GM23338 (cell line): ENCODE measurements around the gene RTN4RL2. TPM values are rescaled to one million over a fixed set of nuclear protein-coding genes. Genes with fewer than 3 reads are reported as not detected.

Experiments used
- ATAC-seq: fragments of 200-7000 bp; cut with Tn5 transposase; 3 replicates; pipeline ENCODE4 v1.9.1; 2020
- DNase-seq: peaks from one replicate; pipeline ENCODE4 v3.0.0-alpha.2; 2015; ENCODE audit warnings: low spot score
- H2AFZ ChIP-seq: fragments of 200-600 bp; sonication (generic); 2 replicates; pipeline ENCODE4 v1.8.0; 2016; ENCODE audit warnings: antibody characterized with exemption, mild to moderate bottlenecking, moderate library complexity
- H3F3A ChIP-seq: fragments of 200-600 bp; sonication (generic); replicated peaks from 2 replicates; pipeline ENCODE4 v1.8.0; 2017; ENCODE audit warnings: antibody characterized with exemption, mixed run types, low read depth
- H3K27ac ChIP-seq: fragments of 200-600 bp; sonication (generic); 2 replicates; pipeline ENCODE4 v1.6.1; 2016; ENCODE audit warnings: low read depth
- H3K27me3 ChIP-seq: fragments of 200-600 bp; sonication (generic); 2 replicates; pipeline ENCODE4 v1.8.0; 2016; ENCODE audit warnings: mild to moderate bottlenecking, mixed run types, moderate library complexity; ENCODE audit not compliant: insufficient read depth
- H3K36me3 ChIP-seq: fragments of 200-600 bp; sonication (generic); 2 replicates; pipeline ENCODE4 v1.8.0; 2016; ENCODE audit warnings: mild to moderate bottlenecking; ENCODE audit not compliant: insufficient read depth
- H3K4me1 ChIP-seq: fragments of 200-600 bp; sonication (generic); 2 replicates; pipeline ENCODE4 v1.8.0; 2016; ENCODE audit warnings: mild to moderate bottlenecking, moderate library complexity; ENCODE audit not compliant: insufficient read depth
- H3K4me2 ChIP-seq: fragments of 200-600 bp; sonication (generic); 2 replicates; pipeline ENCODE4 v1.7.1; 2017; ENCODE audit warnings: mixed run types
- H3K4me3 ChIP-seq: fragments of 200-600 bp; sonication (generic); 2 replicates; pipeline ENCODE4 v1.6.1; 2016; ENCODE audit warnings: mixed run types
- H3K79me2 ChIP-seq: fragments of 200-600 bp; sonication (generic); replicated peaks from 2 replicates; pipeline ENCODE4 v1.8.0; 2017; ENCODE audit warnings: mild to moderate bottlenecking; ENCODE audit not compliant: insufficient read depth
- H3K9me2 ChIP-seq: fragments of 200-600 bp; sonication (generic); 2 replicates; pipeline ENCODE4 v1.8.0; 2017; ENCODE audit not compliant: insufficient read depth
- H4K20me1 ChIP-seq: fragments of 200-600 bp; sonication (generic); replicated peaks from 2 replicates; pipeline ENCODE4 v1.8.0; 2017; ENCODE audit warnings: mild to moderate bottlenecking; ENCODE audit not compliant: insufficient read depth
- H3K27ac Mint-ChIP-seq: 2 replicates; pipeline ENCODE4 v1.8.0; 2020; ENCODE audit warnings: inconsistent platforms, mild to moderate bottlenecking, moderate library complexity, mixed read lengths
- H3K27me3 Mint-ChIP-seq: 3 replicates; pipeline ENCODE4 v1.8.0; 2022; ENCODE audit warnings: low read depth, mild to moderate bottlenecking, moderate library complexity, mixed read lengths, inconsistent platforms; ENCODE audit not compliant: insufficient read depth, poor library complexity
- H3K36me3 Mint-ChIP-seq: 3 replicates; pipeline ENCODE4 v1.8.0; 2021; ENCODE audit warnings: low read depth, mild to moderate bottlenecking, inconsistent platforms, moderate library complexity, mixed read lengths
- H3K4me1 Mint-ChIP-seq: 3 replicates; pipeline ENCODE4 v1.8.0; 2020; ENCODE audit warnings: mild to moderate bottlenecking, inconsistent platforms, mixed read lengths
- H3K4me3 Mint-ChIP-seq: 3 replicates; pipeline ENCODE4 v1.8.0; 2021; ENCODE audit warnings: moderate library complexity, mild to moderate bottlenecking, inconsistent platforms, mixed read lengths
- H3K9me3 Mint-ChIP-seq: 3 replicates; pipeline ENCODE4 v1.8.0; 2020; ENCODE audit warnings: moderate library complexity, mild to moderate bottlenecking, inconsistent platforms, mixed read lengths
- CREB1 ChIP-seq: fragments of 250-450 bp; sonication (Bioruptor Pico); IDR thresholded peaks from 2 replicates; pipeline ENCODE4 v1.5.0; 2020; ENCODE audit warnings: low read depth, mild to moderate bottlenecking, moderate library complexity
- ETS1 ChIP-seq: IDR thresholded peaks from 2 replicates; pipeline ENCODE4 v1.6.1; 2016; ENCODE audit warnings: antibody characterized with exemption
- EZH2 ChIP-seq: fragments of 200-600 bp; sonication (generic); IDR thresholded peaks from one replicate; pipeline ENCODE4 v1.8.0; 2017; ENCODE audit warnings: antibody characterized with exemption, mild to moderate bottlenecking, low read depth; ENCODE audit not compliant: unreplicated experiment
- EZH2phosphoT487 ChIP-seq: fragments of 200-600 bp; sonication (generic); IDR thresholded peaks from one replicate; pipeline ENCODE4 v1.8.1; 2018; ENCODE audit warnings: antibody characterized with exemption; ENCODE audit not compliant: unreplicated experiment
- JUNB ChIP-seq: IDR thresholded peaks from one replicate; pipeline ENCODE4 v1.6.1; 2016; ENCODE audit warnings: antibody characterized with exemption; ENCODE audit not compliant: unreplicated experiment
- NANOG ChIP-seq: IDR thresholded peaks from 2 replicates; pipeline ENCODE4 v1.6.1; 2016; ENCODE audit warnings: antibody characterized with exemption, borderline replicate concordance
- POLR2AphosphoS5 ChIP-seq: IDR thresholded peaks from 2 replicates; pipeline ENCODE4 v1.6.1; 2016; ENCODE audit warnings: antibody characterized with exemption, low read depth
- STAT1 ChIP-seq: IDR thresholded peaks from one replicate; pipeline ENCODE4 v1.6.1; 2016; ENCODE audit warnings: antibody characterized with exemption; ENCODE audit not compliant: unreplicated experiment
- ZNF114 ChIP-seq: fragments of 250-450 bp; sonication (Bioruptor Pico); IDR thresholded peaks from 2 replicates; pipeline ENCODE4 v1.5.0; 2020; ENCODE audit warnings: mild to moderate bottlenecking, moderate library complexity
- ZNF331 ChIP-seq: fragments of 250-450 bp; sonication (Bioruptor Pico); IDR thresholded peaks from 2 replicates; pipeline ENCODE4 v1.5.0; 2020; ENCODE audit warnings: low read depth, mild to moderate bottlenecking, moderate library complexity
- polyA plus RNA-seq: library from polyadenylated mRNA; unstranded; fragments of >200 nt; fragmentation: Nextera tagmentation; extraction: Ambion mirVana; gene quantifications from 2 replicates; pipeline ENCODE4 v1.2.1, GENCODE V29; 2016
- total RNA-seq: library from RNA; depleted of rRNA; stranded (reverse); fragments of >200 nt; shearing (Covaris generic); gene quantifications from 2 replicates; pipeline ENCODE4 v1.2.3, GENCODE V29; 2014
- TF ChIP-seq, protein P1 (sequence below): IDR thresholded peaks from one replicate; pipeline ENCODE4 v1.6.1; 2018; ENCODE audit warnings: antibody characterized with exemption; ENCODE audit not compliant: unreplicated experiment
- TF ChIP-seq, protein P2 (sequence below), 2 experiments: fragments of 200-600 bp in 1 of 2; sonication (generic) in 1 of 2; conservative IDR thresholded peaks; 2 replicates each; pipeline versions ENCODE4 v1.5.1 to v1.6.1; 2016 to 2017; ENCODE audit warnings: antibody characterized with exemption in 2 of 2, low read depth in 2 of 2, mild to moderate bottlenecking in 2 of 2, moderate library complexity in 1 of 2

Gene RTN4RL2
- total and polyA plus RNA-seq, 2 experiments from 2014 or later: 13.9 to 15.9 TPM

- no peaks in the 10 kb centered on the region for H3K4me1 ChIP-seq
- H4K20me1 ChIP-seq: no peaks in the 10 kb centered on the region; the same call in 1 of the 2 replicates
- no peak overlapping the region for H3K27ac ChIP-seq
- Mint-ChIP-seq H3K36me3 (peaks cover 75% of the 10 kb centered on the region), H3K9me3 (no peaks in the 10 kb centered on the region), H3K27me3 (no peaks in the 10 kb centered on the region), H3K4me1 (peaks cover 10% of the 10 kb centered on the region), H3K27ac (no peak overlapping the region), H3K4me3 (no peak overlapping the region)
- no peaks in the 10 kb centered on the region for H3K27me3 ChIP-seq
- ATAC-seq (no peak), DNase-seq (no peak)
- H3K79me2 ChIP-seq: no peaks in the 10 kb centered on the region
- TF ChIP-seq, protein P1, sequence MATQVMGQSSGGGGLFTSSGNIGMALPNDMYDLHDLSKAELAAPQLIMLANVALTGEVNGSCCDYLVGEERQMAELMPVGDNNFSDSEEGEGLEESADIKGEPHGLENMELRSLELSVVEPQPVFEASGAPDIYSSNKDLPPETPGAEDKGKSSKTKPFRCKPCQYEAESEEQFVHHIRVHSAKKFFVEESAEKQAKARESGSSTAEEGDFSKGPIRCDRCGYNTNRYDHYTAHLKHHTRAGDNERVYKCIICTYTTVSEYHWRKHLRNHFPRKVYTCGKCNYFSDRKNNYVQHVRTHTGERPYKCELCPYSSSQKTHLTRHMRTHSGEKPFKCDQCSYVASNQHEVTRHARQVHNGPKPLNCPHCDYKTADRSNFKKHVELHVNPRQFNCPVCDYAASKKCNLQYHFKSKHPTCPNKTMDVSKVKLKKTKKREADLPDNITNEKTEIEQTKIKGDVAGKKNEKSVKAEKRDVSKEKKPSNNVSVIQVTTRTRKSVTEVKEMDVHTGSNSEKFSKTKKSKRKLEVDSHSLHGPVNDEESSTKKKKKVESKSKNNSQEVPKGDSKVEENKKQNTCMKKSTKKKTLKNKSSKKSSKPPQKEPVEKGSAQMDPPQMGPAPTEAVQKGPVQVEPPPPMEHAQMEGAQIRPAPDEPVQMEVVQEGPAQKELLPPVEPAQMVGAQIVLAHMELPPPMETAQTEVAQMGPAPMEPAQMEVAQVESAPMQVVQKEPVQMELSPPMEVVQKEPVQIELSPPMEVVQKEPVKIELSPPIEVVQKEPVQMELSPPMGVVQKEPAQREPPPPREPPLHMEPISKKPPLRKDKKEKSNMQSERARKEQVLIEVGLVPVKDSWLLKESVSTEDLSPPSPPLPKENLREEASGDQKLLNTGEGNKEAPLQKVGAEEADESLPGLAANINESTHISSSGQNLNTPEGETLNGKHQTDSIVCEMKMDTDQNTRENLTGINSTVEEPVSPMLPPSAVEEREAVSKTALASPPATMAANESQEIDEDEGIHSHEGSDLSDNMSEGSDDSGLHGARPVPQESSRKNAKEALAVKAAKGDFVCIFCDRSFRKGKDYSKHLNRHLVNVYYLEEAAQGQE: no peak
- TF ChIP-seq EZH2: no peak
- no peak for TF ChIP-seq ZNF114 (CRISPR knock-in tag)
- no peak for TF ChIP-seq JUNB
- TF ChIP-seq CREB1: no peak
- no peak for TF ChIP-seq NANOG
- no peak for TF ChIP-seq ETS1
- H3K4me3 ChIP-seq: no peak overlapping the region
- no peaks in the 10 kb centered on the region for H3K9me2 ChIP-seq
- H3K36me3 ChIP-seq: peaks cover 13% of the 10 kb centered on the region
- no peak overlapping the region for H2AFZ ChIP-seq
- H3K4me2 ChIP-seq: no peak overlapping the region
- no peaks in the 10 kb centered on the region for H3F3A ChIP-seq
These were observed 43.9 kb upstream of the RTN4RL2 start for GRCh38 chr11:57416436-57416835.

DNA sequence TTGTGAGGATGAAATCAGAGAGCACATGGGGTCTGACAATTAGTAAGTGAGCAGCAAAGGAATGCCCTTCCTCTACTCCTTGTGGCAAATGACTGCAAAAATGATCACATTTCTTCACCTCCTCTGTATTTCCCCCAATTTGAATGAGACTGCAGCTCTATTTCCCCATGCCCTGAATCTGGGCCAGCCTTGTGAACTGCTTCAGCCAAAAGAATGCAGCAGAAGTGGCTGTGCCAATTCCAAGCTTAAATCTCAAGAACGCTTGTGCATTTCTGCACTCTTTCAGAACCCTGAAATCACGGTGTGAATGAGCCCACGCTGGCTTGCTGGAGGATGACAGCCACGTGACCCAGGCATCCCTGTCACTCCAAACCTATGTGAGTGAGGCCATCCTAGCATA is 43.3 kb upstream of the RTN4RL2 start:
- no peak overlapping the region for H3K27ac ChIP-seq
- Mint-ChIP-seq H3K4me3 (no peak overlapping the region), H3K36me3 (peaks cover 71% of the 10 kb centered on the region), H3K4me1 (peaks cover 10% of the 10 kb centered on the region), H3K27me3 (no peaks in the 10 kb centered on the region), H3K9me3 (no peaks in the 10 kb centered on the region), H3K27ac (no peak overlapping the region)
- no peak overlapping the region for H2AFZ ChIP-seq
- H4K20me1 ChIP-seq: no peaks in the 10 kb centered on the region; the same call in 1 of the 2 replicates
- no peaks in the 10 kb centered on the region for H3F3A ChIP-seq
- H3K36me3 ChIP-seq: peaks cover 8% of the 10 kb centered on the region
- no peaks in the 10 kb centered on the region for H3K9me2 ChIP-seq
- no peak overlapping the region for H3K4me3 ChIP-seq
- DNase-seq (no peak), ATAC-seq (no peak)
- no peaks in the 10 kb centered on the region for H3K4me1 ChIP-seq
- H3K27me3 ChIP-seq: no peaks in the 10 kb centered on the region
- no peaks in the 10 kb centered on the region for H3K79me2 ChIP-seq
- H3K4me2 ChIP-seq: no peak overlapping the region
- TF ChIP-seq ETS1 (no peak), ZNF114 (CRISPR knock-in tag) (no peak), EZH2phosphoT487 (no peak), CREB1 (no peak), POLR2AphosphoS5 (no peak), ZNF331 (CRISPR knock-in tag) (no peak), STAT1 (no peak), EZH2 (no peak), JUNB (no peak)
- TF ChIP-seq, protein P2, sequence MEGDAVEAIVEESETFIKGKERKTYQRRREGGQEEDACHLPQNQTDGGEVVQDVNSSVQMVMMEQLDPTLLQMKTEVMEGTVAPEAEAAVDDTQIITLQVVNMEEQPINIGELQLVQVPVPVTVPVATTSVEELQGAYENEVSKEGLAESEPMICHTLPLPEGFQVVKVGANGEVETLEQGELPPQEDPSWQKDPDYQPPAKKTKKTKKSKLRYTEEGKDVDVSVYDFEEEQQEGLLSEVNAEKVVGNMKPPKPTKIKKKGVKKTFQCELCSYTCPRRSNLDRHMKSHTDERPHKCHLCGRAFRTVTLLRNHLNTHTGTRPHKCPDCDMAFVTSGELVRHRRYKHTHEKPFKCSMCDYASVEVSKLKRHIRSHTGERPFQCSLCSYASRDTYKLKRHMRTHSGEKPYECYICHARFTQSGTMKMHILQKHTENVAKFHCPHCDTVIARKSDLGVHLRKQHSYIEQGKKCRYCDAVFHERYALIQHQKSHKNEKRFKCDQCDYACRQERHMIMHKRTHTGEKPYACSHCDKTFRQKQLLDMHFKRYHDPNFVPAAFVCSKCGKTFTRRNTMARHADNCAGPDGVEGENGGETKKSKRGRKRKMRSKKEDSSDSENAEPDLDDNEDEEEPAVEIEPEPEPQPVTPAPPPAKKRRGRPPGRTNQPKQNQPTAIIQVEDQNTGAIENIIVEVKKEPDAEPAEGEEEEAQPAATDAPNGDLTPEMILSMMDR (conservative IDR thresholded peaks at IDR 0.05; ENCODE audit: low read depth in 2 of 2): no peak
- TF ChIP-seq, protein P1: no peak
